ENCODE results near the gene MCUB.

GRCh38 chr4:109627361-109627760 lies 67.3 kb downstream of the MCUB start:
- no peak for TF ChIP-seq ELF4 (IDR thresholded peaks at IDR 0.05)
- no peak for TF ChIP-seq SUZ12 (IDR thresholded peaks at IDR 0.05)
- TF ChIP-seq FOXM1 (IDR thresholded peaks at IDR 0.05; ENCODE audit: borderline replicate concordance): no peak
- no peak for TF ChIP-seq ZNF384 (IDR thresholded peaks at IDR 0.05)
- no peak for TF ChIP-seq L3MBTL2 (conservative IDR thresholded peaks at IDR 0.05)
- no peak for TF ChIP-seq BHLHE40 (IDR thresholded peaks at IDR 0.05; ENCODE audit: borderline replicate concordance)
- TF ChIP-seq FOXK2 (IDR thresholded peaks at IDR 0.05): no peak
- TF ChIP-seq FOXA1 (IDR thresholded peaks at IDR 0.05): no peak
